ENCODE results near the gene RAPGEF2. TPM values are rescaled to one million over a fixed set of nuclear protein-coding genes. Genes with fewer than 3 reads are reported as not detected.
"Not testable (repeated sequence)": the region's sequence is repeated elsewhere in the genome, so short reads cannot be mapped to it uniquely, and the experiment has no call there.

The RAPGEF2 gene
- total and polyA plus RNA-seq, 5 donors = 10.6 to 38.6 (median 38.1) TPM

- Histone ChIP-seq H3K9me3 (ENCODE audit: control insufficient read depth, low read length) (no peaks in the 10 kb centered on the region), H3K27ac (ENCODE audit: low read length) (no peak overlapping the region), H3K4me1 (ENCODE audit: control insufficient read depth, insufficient read depth, low read length) (no peaks in the 10 kb centered on the region), H3K27me3 (ENCODE audit: control insufficient read depth, insufficient read depth) (no peaks in the 10 kb centered on the region), H3K4me3 (ENCODE audit: low read length) (no peak overlapping the region)
- no peak for ATAC-seq
- 95% methylated on average over 6 of the region's 6 CpGs for WGBS
- DNase-seq = no peak
- intact Hi-C loops (cut with DNase I) = no loop called here
Measured at GRCh38 chr4:159071969-159072765, 30.7 kb upstream of the RAPGEF2 start.

DNA sequence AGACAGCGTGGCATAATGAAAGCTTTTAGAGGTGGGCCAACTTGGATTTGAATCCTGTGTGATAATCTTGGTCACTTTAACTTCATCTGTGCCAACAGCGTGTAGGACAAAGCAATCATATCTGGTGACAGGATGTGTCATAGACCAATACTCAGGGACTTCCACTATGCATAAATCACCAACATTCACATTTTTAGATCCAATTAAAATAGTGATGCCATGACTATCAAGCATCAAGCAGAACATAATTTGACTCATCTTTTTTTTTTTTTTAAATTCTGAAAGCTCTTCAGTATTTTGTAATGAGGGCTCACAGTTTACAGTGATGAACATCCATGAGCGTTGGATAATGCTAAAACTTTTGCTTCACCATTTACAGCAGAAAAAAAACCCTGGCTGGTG, 27.3 kb upstream of the RAPGEF2 start:
- no peak overlapping the region for H3K27ac ChIP-seq (ENCODE audit: low read length)
- ATAC-seq = no peak
- DNase-seq = no peak
- intact Hi-C loops (cut with DNase I) = no loop called here
- no peaks in the 10 kb centered on the region for H3K27me3 ChIP-seq (ENCODE audit: control insufficient read depth, insufficient read depth)
- no peaks in the 10 kb centered on the region for H3K9me3 ChIP-seq (ENCODE audit: control insufficient read depth, low read length)
- H3K4me1 ChIP-seq (ENCODE audit: control insufficient read depth, insufficient read depth, low read length) = no peaks in the 10 kb centered on the region
- no peak overlapping the region for H3K4me3 ChIP-seq (ENCODE audit: low read length)
- 30% methylated on average over 3 of the region's 3 CpGs for WGBS

GRCh38 chr4:159077018-159077417, 25.9 kb upstream of the RAPGEF2 start:
- H3K9me3 ChIP-seq (ENCODE audit: control insufficient read depth, low read length); DNase-seq; H3K4me1 ChIP-seq (ENCODE audit: control insufficient read depth, insufficient read depth, low read length); ATAC-seq; H3K4me3 ChIP-seq (ENCODE audit: low read length); intact Hi-C loops (cut with DNase I); H3K27ac ChIP-seq (ENCODE audit: low read length); H3K27me3 ChIP-seq (ENCODE audit: control insufficient read depth, insufficient read depth): not testable (repeated sequence)
- 96% methylated on average over 13 of the region's 13 CpGs for WGBS

DNA sequence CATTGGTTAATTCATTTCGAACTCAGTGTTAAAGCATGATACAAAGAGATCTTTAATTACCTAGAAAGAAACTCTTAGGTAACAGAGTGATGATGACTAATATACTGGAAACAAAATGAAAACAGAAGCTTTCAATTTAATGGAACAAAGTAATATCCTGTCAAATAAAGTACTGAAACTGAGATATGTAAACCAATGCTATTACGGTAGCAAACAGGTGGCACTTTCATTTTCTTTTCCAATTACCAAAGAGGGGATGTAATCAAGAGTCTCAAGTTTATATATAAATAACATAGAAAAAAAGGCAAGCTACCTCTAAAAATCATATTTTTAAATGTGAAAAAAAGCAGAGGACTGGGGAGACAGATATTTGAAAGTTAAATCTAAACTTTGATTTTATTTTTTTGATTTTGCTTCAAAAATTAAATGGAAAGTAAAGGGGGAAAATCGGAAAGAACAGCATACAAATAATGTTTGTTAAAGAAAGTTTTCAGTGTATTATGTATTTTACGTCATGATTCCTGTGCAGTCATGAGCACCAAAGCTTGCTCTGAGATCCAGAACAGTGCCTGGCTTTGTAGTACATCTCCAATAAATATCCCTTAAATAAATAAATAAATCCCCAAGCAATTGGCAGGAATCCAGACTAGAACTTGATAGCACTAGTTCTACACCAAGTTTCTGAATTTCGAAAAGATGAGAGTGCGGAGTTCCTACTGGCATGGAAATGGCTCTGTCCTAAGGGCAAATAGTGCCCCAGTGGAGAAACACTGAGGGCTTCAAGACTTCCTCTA, 25.0 kb upstream of the RAPGEF2 start:
- Histone ChIP-seq H3K27ac (ENCODE audit: low read length) (no peak overlapping the region), H3K4me1 (ENCODE audit: control insufficient read depth, insufficient read depth, low read length) (no peaks in the 10 kb centered on the region), H3K9me3 (ENCODE audit: control insufficient read depth, low read length) (no peaks in the 10 kb centered on the region), H3K4me3 (ENCODE audit: low read length) (no peak overlapping the region), H3K27me3 (ENCODE audit: control insufficient read depth, insufficient read depth) (no peaks in the 10 kb centered on the region)
- WGBS = 80% methylated on average over 6 of the region's 6 CpGs
- no peak for DNase-seq
- no peak for ATAC-seq
- intact Hi-C loops (cut with DNase I) = no loop called here

DNA sequence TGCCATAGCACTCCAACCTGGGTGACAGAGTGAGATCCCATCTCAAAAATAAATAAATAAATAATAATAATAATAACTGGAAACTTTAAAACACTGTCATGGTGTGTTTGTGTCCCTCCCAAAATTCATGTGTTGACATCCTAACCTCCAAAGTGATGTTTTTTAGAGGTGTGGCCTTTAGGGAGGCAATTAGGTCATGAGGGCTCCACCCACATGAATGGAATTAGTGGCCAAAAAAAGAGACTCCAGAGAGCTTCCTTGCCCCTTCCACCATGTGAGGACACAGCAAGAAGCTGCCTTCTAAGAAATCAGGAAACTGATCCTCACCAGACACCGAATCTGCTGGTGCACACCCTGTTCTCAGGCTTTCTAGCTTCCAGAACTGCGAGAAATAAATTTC, 23.8 kb upstream of the RAPGEF2 start:
- Histone ChIP-seq H3K27ac (ENCODE audit: low read length) (no peak overlapping the region), H3K4me1 (ENCODE audit: control insufficient read depth, insufficient read depth, low read length) (no peaks in the 10 kb centered on the region), H3K9me3 (ENCODE audit: control insufficient read depth, low read length) (no peaks in the 10 kb centered on the region), H3K27me3 (ENCODE audit: control insufficient read depth, insufficient read depth) (no peaks in the 10 kb centered on the region), H3K4me3 (ENCODE audit: low read length) (no peak overlapping the region)
- WGBS = 75% methylated on average over 2 of the region's 2 CpGs
- ATAC-seq = no peak
- intact Hi-C loops (cut with DNase I) = no loop called here
- DNase-seq = no peak

GRCh38 chr4:159086606-159087005, 16.3 kb upstream of the RAPGEF2 start:
- Histone ChIP-seq H3K4me1 (ENCODE audit: control insufficient read depth, insufficient read depth, low read length) (no peaks in the 10 kb centered on the region), H3K9me3 (ENCODE audit: control insufficient read depth, low read length) (no peaks in the 10 kb centered on the region), H3K27me3 (ENCODE audit: control insufficient read depth, insufficient read depth) (no peaks in the 10 kb centered on the region), H3K27ac (ENCODE audit: low read length) (no peak overlapping the region), H3K4me3 (ENCODE audit: low read length) (no peak overlapping the region)
- intact Hi-C loops (cut with DNase I) = no loop called here
- no peak for ATAC-seq
- DNase-seq = no peak
- over 99% methylated on average over 2 of the region's 2 CpGs for WGBS

DNA sequence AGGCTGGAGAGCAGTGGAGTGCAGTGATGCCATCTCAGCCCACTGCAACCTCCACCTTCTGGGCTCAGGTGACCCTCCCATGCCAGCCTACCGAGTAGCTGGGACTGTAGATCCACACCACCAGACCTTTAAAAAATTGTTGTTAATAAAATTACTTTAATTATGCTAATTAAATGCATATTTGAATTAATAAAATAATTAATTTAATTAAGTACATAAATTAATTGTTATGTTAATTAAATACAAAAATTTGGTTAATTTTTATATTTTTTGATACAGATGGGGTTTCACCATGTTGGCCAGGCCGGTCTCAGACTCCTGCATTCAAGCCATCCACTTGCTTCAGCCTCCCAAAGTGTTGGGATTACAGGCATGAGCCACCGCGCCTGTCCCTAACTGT, 12.6 kb upstream of the RAPGEF2 start:
- WGBS = 95% methylated on average over 4 of the region's 4 CpGs
- no peak overlapping the region for H3K4me3 ChIP-seq (ENCODE audit: low read length)
- H3K4me1 ChIP-seq (ENCODE audit: control insufficient read depth, insufficient read depth, low read length) = no peaks in the 10 kb centered on the region
- no peaks in the 10 kb centered on the region for H3K27me3 ChIP-seq (ENCODE audit: control insufficient read depth, insufficient read depth)
- H3K9me3 ChIP-seq (ENCODE audit: control insufficient read depth, low read length) = no peaks in the 10 kb centered on the region
- intact Hi-C loops (cut with DNase I) = no loop called here
- ATAC-seq = no peak
- DNase-seq = no peak
- no peak overlapping the region for H3K27ac ChIP-seq (ENCODE audit: low read length)

DNA sequence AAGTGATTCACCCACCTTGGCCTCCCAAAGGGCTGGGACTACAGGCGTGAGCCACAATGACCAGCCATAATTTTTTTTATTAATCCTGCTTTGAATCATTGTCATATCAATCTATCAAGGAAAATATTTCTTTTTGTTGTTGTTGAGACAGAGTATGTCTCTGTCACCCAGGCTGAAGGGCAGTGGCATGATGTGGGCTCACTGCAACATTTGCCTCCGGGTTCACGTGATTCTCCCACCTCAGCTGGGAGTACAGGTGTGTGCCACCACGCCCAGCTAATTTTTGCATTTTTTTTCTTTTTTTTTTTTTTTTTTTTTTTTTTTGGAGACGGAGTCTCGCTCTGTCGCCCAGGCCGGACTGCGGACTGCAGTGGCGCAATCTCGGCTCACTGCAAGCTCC, 8.7 kb upstream of the RAPGEF2 start:
- H3K4me3 ChIP-seq (ENCODE audit: low read length); DNase-seq; H3K27ac ChIP-seq (ENCODE audit: low read length); ATAC-seq; H3K9me3 ChIP-seq (ENCODE audit: control insufficient read depth, low read length); H3K4me1 ChIP-seq (ENCODE audit: control insufficient read depth, insufficient read depth, low read length); H3K27me3 ChIP-seq (ENCODE audit: control insufficient read depth, insufficient read depth); intact Hi-C loops (cut with DNase I): not testable (repeated sequence)
- 96% methylated on average over 4 of the region's 11 CpGs for WGBS

- Histone ChIP-seq H3K4me1 (ENCODE audit: control insufficient read depth, insufficient read depth, low read length) (peaks cover 1% of the 10 kb centered on the region), H3K4me3 (ENCODE audit: low read length) (no peak overlapping the region), H3K9me3 (ENCODE audit: control insufficient read depth, low read length) (no peaks in the 10 kb centered on the region), H3K27ac (ENCODE audit: low read length) (no peak overlapping the region), H3K27me3 (ENCODE audit: control insufficient read depth, insufficient read depth) (no peaks in the 10 kb centered on the region)
- DNase-seq (no peak), ATAC-seq (no peak)
- intact Hi-C loops (cut with DNase I) = no loop called here
- 75% methylated on average over 3 of the region's 3 CpGs for WGBS
Measured at GRCh38 chr4:159096434-159096833, 6.4 kb upstream of the RAPGEF2 start.

DNA sequence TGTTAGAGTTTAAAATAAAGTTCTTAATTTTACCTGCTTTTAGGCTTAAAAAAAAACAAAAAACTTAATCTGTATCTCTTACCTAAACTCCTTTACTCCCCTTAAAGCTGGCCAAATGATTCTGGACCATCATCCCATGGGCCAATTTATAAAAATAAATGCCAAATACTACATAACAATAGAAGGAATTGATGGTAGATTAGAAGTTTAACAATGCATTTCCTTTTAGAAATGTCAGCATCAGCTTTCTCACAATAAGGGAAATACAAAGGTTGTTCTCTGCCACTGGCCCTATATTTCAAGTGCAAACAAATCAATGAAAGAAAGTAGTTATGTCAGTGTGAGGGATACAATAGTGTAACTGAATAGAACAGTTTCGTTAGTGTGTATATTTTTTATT, 5.7 kb upstream of the RAPGEF2 start:
- Histone ChIP-seq H3K9me3 (ENCODE audit: control insufficient read depth, low read length) (no peaks in the 10 kb centered on the region), H3K4me1 (ENCODE audit: control insufficient read depth, insufficient read depth, low read length) (peaks cover 3% of the 10 kb centered on the region), H3K4me3 (ENCODE audit: low read length) (no peak overlapping the region), H3K27me3 (ENCODE audit: control insufficient read depth, insufficient read depth) (no peaks in the 10 kb centered on the region), H3K27ac (ENCODE audit: low read length) (no peak overlapping the region)
- intact Hi-C loops (cut with DNase I) = no loop called here
- DNase-seq (no peak), ATAC-seq (no peak)
- WGBS = 69% methylated on average over 1 of the region's 1 CpG

DNA sequence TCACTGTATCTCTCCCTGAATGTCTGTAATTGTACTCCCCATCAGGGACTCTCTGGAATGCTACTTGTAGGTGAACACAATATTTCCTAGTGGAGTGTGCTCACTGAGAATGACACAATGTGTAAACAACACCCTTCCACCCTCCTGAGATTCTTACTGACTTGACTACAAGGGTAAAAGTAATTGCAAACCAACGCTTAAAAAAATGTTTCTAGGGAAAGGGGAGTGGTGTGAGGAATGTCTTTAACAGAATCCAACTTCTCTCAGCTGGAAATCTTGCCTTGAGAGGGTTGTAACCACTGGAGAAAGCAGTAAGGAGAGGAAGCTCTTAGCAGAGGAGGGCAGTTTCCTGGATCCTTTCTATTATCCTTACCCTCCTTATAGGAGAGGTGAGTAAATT, 5.1 kb upstream of the RAPGEF2 start:
- WGBS = 34% methylated on average over 1 of the region's 1 CpG
- Histone ChIP-seq H3K27me3 (ENCODE audit: control insufficient read depth, insufficient read depth) (no peaks in the 10 kb centered on the region), H3K4me1 (ENCODE audit: control insufficient read depth, insufficient read depth, low read length) (peaks cover 3% of the 10 kb centered on the region), H3K27ac (ENCODE audit: low read length) (no peak overlapping the region), H3K4me3 (ENCODE audit: low read length) (no peak overlapping the region), H3K9me3 (ENCODE audit: control insufficient read depth, low read length) (no peaks in the 10 kb centered on the region)
- no peak for DNase-seq
- intact Hi-C loops (cut with DNase I) = no loop called here
- no peak for ATAC-seq
